Mesothelial cell of epicardium (in vitro differentiated cells): Measurements from ENCODE around the gene RNASEL. TPM values are rescaled to one million over a fixed set of nuclear protein-coding genes. Genes with fewer than 3 reads are reported as not detected.

ENCODE experiments used
- DNase-seq, 2 experiments: peaks; one replicate each; pipeline ENCODE4 v3.0.0; 2021; ENCODE audit warnings: low spot score in 2 of 2; ENCODE audit not compliant: unreplicated experiment in 2 of 2
- H3K27ac Mint-ChIP-seq: 2 replicates; pipeline ENCODE4 v1.8.0; 2021; ENCODE audit warnings: mixed read lengths
- H3K27me3 Mint-ChIP-seq: 2 replicates; pipeline ENCODE4 v1.8.0; 2021; ENCODE audit warnings: low read depth, mixed read lengths
- H3K36me3 Mint-ChIP-seq: 2 replicates; pipeline ENCODE4 v1.8.0; 2021; ENCODE audit warnings: mixed read lengths
- H3K4me1 Mint-ChIP-seq: 2 replicates; pipeline ENCODE4 v1.8.0; 2021; ENCODE audit warnings: mixed read lengths
- H3K4me3 Mint-ChIP-seq: 2 replicates; pipeline ENCODE4 v1.8.0; 2021; ENCODE audit warnings: mild to moderate bottlenecking, moderate library complexity, mixed read lengths
- H3K9me3 Mint-ChIP-seq: 2 replicates; pipeline ENCODE4 v1.8.0; 2021; ENCODE audit warnings: mixed read lengths
- total RNA-seq: library from RNA; stranded (reverse); gene quantifications from 3 replicates; pipeline ENCODE4 v1.2.1, GENCODE V29; 2021
- TF ChIP-seq, protein P1 (sequence below): fragments of 200-600 bp; sonication (generic); IDR thresholded peaks from one replicate; pipeline ENCODE4 v1.5.0; 2021; ENCODE audit warnings: antibody characterized with exemption; ENCODE audit not compliant: unreplicated experiment

RNASEL gene, protein sequence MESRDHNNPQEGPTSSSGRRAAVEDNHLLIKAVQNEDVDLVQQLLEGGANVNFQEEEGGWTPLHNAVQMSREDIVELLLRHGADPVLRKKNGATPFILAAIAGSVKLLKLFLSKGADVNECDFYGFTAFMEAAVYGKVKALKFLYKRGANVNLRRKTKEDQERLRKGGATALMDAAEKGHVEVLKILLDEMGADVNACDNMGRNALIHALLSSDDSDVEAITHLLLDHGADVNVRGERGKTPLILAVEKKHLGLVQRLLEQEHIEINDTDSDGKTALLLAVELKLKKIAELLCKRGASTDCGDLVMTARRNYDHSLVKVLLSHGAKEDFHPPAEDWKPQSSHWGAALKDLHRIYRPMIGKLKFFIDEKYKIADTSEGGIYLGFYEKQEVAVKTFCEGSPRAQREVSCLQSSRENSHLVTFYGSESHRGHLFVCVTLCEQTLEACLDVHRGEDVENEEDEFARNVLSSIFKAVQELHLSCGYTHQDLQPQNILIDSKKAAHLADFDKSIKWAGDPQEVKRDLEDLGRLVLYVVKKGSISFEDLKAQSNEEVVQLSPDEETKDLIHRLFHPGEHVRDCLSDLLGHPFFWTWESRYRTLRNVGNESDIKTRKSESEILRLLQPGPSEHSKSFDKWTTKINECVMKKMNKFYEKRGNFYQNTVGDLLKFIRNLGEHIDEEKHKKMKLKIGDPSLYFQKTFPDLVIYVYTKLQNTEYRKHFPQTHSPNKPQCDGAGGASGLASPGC
- 4.5 to 5.6 TPM (median 4.6 TPM) in 3 replicates for total RNA-seq

DNA sequence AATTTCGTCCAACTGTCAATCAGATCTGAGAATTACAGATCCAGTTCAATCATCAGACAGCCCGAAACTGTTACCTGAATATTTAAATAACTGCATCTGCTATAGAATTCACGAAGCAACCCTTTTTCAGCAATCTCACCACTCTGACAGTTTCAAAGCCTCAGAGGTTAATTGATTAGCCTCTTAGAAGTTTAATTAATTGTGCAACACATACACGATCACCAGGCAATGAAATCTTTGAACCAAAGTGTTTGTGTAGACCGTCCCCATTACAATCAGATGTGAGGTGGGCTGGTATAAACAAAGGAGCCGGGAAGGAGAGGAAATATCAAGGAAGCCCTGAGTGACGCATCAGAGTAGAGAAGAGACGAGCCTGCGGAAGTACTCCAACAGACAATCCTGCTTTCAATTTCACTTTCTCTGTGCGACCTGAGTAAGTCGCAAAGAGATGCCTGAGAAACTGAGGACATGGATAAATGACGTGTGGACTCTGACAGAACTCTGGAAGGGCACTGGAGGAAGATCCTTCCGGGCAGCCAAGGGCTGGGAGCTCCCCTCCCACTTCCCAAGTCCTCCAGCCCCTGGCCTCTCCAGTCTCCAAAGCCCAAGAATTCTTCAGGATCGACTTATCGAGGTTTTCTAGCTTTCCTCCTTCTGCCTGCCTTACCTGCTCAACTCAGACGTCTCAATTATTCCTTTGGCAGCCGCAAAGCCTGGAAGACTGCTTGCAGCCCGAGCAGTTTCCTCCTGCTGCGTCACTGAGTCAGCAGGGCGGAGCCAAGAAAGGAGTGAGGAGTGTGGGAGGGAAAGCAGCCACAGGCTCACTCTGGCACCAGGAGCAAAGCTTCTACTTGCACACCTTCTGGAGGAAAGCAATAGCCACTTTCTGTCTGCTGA, at the start of gene RNASEL:
Gene RNASEL, minus strand, starts transcription at position 757 of the 897 bp plus-strand sequence. CDS start 2,450 bp downstream, outside the sequence.
- DNase-seq, result peak; percentile 44 to 72
- H3K4me1 Mint-ChIP-seq, result peaks cover 16% of the 10 kb centered on the region
- H3K36me3 Mint-ChIP-seq, result peaks cover 17% of the 10 kb centered on the region

GRCh38 chr1:182637769-182638168, 48.7 kb upstream of the RNASEL start:
- peaks cover 4% of the 10 kb centered on the region for H3K4me1 Mint-ChIP-seq
- TF ChIP-seq, protein P1, sequence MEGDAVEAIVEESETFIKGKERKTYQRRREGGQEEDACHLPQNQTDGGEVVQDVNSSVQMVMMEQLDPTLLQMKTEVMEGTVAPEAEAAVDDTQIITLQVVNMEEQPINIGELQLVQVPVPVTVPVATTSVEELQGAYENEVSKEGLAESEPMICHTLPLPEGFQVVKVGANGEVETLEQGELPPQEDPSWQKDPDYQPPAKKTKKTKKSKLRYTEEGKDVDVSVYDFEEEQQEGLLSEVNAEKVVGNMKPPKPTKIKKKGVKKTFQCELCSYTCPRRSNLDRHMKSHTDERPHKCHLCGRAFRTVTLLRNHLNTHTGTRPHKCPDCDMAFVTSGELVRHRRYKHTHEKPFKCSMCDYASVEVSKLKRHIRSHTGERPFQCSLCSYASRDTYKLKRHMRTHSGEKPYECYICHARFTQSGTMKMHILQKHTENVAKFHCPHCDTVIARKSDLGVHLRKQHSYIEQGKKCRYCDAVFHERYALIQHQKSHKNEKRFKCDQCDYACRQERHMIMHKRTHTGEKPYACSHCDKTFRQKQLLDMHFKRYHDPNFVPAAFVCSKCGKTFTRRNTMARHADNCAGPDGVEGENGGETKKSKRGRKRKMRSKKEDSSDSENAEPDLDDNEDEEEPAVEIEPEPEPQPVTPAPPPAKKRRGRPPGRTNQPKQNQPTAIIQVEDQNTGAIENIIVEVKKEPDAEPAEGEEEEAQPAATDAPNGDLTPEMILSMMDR, result no peak

More for the DNA sequence above, at the start of gene RNASEL:
- TF ChIP-seq, protein P1, result no peak
- H3K9me3 Mint-ChIP-seq, result no peaks in the 10 kb centered on the region
- peak within 1 kb of the TSS; percentile 98 for H3K27ac Mint-ChIP-seq
- peak within 1 kb of the TSS; percentile 88 for H3K4me3 Mint-ChIP-seq
- no peaks in the 10 kb centered on the region for H3K27me3 Mint-ChIP-seq

DNA sequence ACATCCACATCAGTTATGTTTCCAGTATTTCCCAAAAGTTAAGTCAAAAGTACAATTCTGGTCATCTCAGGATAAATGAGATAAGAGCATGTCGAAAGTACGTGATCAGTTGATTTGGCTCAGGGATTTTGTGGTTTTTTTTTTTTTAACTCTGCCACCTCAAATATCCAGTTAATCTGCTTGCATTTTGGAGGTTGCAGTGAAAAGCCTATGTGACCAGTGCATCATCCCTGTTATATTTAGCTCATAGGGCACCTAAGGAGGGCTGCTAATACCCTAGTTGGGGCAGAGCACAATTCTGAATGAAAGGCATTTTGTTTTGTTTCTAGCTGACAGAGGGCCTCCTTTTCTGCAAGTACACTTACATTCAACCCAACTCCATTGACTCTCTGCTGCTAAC, 46.8 kb upstream of the RNASEL start:
- Mint-ChIP-seq H3K9me3 (no peaks in the 10 kb centered on the region), H3K36me3 (no peaks in the 10 kb centered on the region), H3K4me3 (no peak overlapping the region), H3K27ac (no peak overlapping the region), H3K4me1 (peaks cover 11% of the 10 kb centered on the region), H3K27me3 (no peaks in the 10 kb centered on the region)
- DNase-seq, result no peak
- TF ChIP-seq, protein P1, result no peak

More at GRCh38 chr1:182637769-182638168, 48.7 kb upstream of the RNASEL start:
- Mint-ChIP-seq H3K27me3 (no peaks in the 10 kb centered on the region), H3K9me3 (no peaks in the 10 kb centered on the region), H3K36me3 (no peaks in the 10 kb centered on the region), H3K27ac (no peak overlapping the region), H3K4me3 (no peak overlapping the region)
- DNase-seq, result no peak

DNA sequence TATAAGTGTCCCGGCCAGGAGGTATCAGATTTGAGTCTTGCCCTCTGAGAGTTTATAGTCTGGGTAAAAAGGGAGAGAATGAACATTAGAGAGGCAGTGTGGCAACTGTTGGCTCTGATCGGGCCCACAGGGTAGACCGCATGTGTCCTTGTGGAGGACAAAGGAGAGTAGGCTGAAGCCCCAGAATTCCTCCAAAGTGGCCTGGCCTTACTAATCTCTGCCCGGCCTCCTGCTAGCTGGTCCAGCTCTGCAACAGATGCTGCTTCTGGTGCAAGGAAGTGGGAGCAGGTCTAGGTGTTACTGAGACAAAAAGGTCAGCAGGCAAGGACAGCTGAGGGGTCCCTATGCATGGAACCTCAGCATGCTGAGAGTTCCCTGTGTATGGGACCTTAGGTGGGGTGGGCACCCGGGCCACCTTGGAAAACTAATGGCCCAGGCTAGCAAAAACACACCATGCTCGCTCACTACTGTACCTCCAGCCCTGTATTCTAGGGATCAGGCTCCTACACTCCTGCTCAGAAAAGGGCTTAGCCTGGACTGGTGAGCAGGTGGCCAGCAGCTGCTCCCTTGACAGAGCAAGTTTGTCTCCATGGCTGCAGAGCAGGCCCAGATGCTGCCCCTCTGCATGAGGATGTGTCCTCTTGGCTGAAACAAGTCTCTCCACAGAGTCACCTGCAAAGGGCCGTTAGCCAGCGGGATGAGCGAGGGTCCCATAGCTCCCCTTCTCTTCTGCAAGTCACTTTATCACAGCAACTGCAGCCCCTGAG, 45.4 kb upstream of the RNASEL start:
- Mint-ChIP-seq H3K9me3 (no peaks in the 10 kb centered on the region), H3K4me1 (peaks cover 13% of the 10 kb centered on the region), H3K4me3 (no peak overlapping the region), H3K27me3 (no peaks in the 10 kb centered on the region), H3K36me3 (no peaks in the 10 kb centered on the region), H3K27ac (no peak overlapping the region)
- no peak for DNase-seq
- TF ChIP-seq, protein P1, result no peak
